Sigmoid colon (tissue), 7 donors: ENCODE results near the gene TNNT2. TPM values are rescaled to one million over a fixed set of nuclear protein-coding genes. Genes with fewer than 3 reads are reported as not detected.

ENCODE experiments used
- DNase-seq: peaks from one replicate; pipeline ENCODE4 v3.0.0-alpha.2; 2019
- H3K27ac ChIP-seq, 4 donors: fragments of 200-600 bp; sonication (generic); one replicate each; pipeline ENCODE4 v1.5.1; 2016 to 2019; ENCODE audit warnings: mild to moderate bottlenecking in 1 of 4
- H3K27me3 ChIP-seq, 3 donors: fragments of 200-600 bp; sonication (generic); one replicate each; pipeline ENCODE4 v1.5.1; 2019; ENCODE audit warnings: mild to moderate bottlenecking in 1 of 3
- H3K36me3 ChIP-seq, 4 donors: fragments of 200-600 bp; sonication (generic); one replicate each; pipeline ENCODE4 v1.5.1; 2016 to 2019
- H3K4me1 ChIP-seq, 4 donors: fragments of 200-600 bp; sonication (generic); one replicate each; pipeline ENCODE4 v1.5.1; 2017 to 2019
- H3K4me3 ChIP-seq, 4 donors: fragments of 200-600 bp; sonication (generic); one replicate each; pipeline ENCODE4 v1.5.1; 2017 to 2019; ENCODE audit warnings: mild to moderate bottlenecking in 2 of 4, moderate library complexity in 1 of 4
- H3K9me3 ChIP-seq, 4 donors: fragments of 200-600 bp in 3 of 4; sonication (generic) in 3 of 4; one replicate each; pipeline versions ENCODE4 v1.5.1 to v1.6.1; 2013 to 2019
- EP300 ChIP-seq, 4 donors: sonication (generic); formaldehyde crosslinking; IDR thresholded peaks; one replicate each; pipeline ENCODE4 v1.6.1; 2017; ENCODE audit warnings: antibody characterized with exemption in 4 of 4
- POLR2A ChIP-seq, 2 donors: fragments of 450-650 bp; IDR thresholded peaks; one replicate each; pipeline ENCODE4 v1.6.1; 2016; ENCODE audit warnings: antibody characterized with exemption in 2 of 2, mild to moderate bottlenecking in 2 of 2, moderate library complexity in 2 of 2
- POLR2AphosphoS5 ChIP-seq, 4 donors: sonication (generic); formaldehyde crosslinking; IDR thresholded peaks; one replicate each; pipeline ENCODE4 v1.6.1; 2017; ENCODE audit warnings: antibody characterized with exemption in 4 of 4
- WGBS, 2 donors: extraction: QIAGEN DNeasy Blood & Tissue Kit; methylation state at CpG; one replicate each; pipeline ENCODE4 v1.1.7; 2013; 5-methylcytosine and 5-hydroxymethylcytosine counted together
- intact Hi-C: fragments of 100-400 bp; cut with DNase I; formaldehyde crosslinking; loops from one replicate; pipeline ENCODE4 v1.15.1; 2023
- polyA plus RNA-seq, 3 donors: library from polyadenylated mRNA; stranded (reverse); fragments of 200-250 nt; gene quantifications; one replicate each; pipeline ENCODE4 v1.2.3, GENCODE V29; 2013
- total RNA-seq, 4 donors: library from RNA; depleted of rRNA; stranded (reverse); fragments of >200 nt; gene quantifications; one replicate each; pipeline ENCODE4 v1.1.0, GENCODE V29; 2016
- TF ChIP-seq, protein P1 (sequence below), 4 experiments: fragments of 450-650 bp in 3 of 4; fragments of 200-600 bp in 1 of 4; IDR thresholded peaks; one replicate each; pipeline ENCODE4 v1.5.1; 2016 to 2019; ENCODE audit warnings: antibody characterized with exemption in 4 of 4, mild to moderate bottlenecking in 3 of 4, moderate library complexity in 2 of 4
- donor health status: healthy with polysubstance abuse.
- donor health status: Bipolar disorder and iron deficiency.
- donor health status: healthy.

The TNNT2 gene
- total and polyA plus RNA-seq, 7 donors, result 0.81 to 34.9 (median 3.9) TPM; not detected in 3

DNA sequence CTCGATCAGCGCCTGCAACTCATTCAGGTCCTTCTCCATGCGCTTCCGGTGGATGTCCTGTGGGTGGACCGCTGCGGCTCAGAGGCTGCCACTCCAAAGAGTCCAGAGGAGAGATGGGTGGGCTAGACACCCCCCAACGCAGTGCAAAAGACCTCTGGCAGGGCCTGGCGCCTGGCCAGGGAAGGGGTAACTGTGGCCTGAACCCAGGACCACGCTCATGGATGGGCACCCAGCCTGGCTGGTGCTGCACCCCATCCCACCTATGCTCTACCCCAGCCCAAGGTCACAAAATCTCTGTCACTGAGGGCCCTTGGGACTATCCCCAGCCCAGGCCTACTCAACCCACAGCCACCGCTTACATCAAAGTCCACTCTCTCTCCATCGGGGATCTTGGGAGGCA lies 12.2 kb downstream of the TNNT2 start:
- WGBS, 2 donors, result 85 to 90% methylated on average over 11 of the region's 11 CpGs
- no peaks in the 10 kb centered on the region for H3K27me3 ChIP-seq
- no peaks in the 10 kb centered on the region for H3K9me3 ChIP-seq
- H3K36me3 ChIP-seq, result no peaks in the 10 kb centered on the region
- TF ChIP-seq, protein P1, sequence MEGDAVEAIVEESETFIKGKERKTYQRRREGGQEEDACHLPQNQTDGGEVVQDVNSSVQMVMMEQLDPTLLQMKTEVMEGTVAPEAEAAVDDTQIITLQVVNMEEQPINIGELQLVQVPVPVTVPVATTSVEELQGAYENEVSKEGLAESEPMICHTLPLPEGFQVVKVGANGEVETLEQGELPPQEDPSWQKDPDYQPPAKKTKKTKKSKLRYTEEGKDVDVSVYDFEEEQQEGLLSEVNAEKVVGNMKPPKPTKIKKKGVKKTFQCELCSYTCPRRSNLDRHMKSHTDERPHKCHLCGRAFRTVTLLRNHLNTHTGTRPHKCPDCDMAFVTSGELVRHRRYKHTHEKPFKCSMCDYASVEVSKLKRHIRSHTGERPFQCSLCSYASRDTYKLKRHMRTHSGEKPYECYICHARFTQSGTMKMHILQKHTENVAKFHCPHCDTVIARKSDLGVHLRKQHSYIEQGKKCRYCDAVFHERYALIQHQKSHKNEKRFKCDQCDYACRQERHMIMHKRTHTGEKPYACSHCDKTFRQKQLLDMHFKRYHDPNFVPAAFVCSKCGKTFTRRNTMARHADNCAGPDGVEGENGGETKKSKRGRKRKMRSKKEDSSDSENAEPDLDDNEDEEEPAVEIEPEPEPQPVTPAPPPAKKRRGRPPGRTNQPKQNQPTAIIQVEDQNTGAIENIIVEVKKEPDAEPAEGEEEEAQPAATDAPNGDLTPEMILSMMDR (IDR thresholded peaks at IDR 0.05), result no peak
- TF ChIP-seq POLR2A (IDR thresholded peaks at IDR 0.05), result no peak
- TF ChIP-seq POLR2AphosphoS5 (IDR thresholded peaks at IDR 0.05), result no peak
- TF ChIP-seq EP300 (IDR thresholded peaks at IDR 0.05), result no peak
- DNase-seq, result no peak
- no peak overlapping the region for H3K27ac ChIP-seq
- H3K4me3 ChIP-seq, result no peak overlapping the region
- intact Hi-C loops, result no loop called here
- no peaks in the 10 kb centered on the region for H3K4me1 ChIP-seq

DNA sequence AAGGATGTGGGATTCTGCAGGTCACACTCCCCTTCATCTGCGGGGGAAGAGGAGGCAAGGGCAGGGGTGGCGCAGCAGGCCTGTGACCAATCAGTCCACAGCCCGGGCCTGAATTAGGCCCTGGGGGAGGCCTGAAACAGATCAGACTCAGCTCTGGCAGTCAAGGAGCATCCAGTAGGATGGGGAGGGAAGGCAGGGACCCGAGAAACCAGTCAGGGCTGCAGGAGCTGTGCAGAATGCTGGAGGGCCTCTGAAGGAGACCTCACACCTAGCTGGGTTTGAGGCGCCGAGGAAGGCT lies 12.7 kb downstream of the TNNT2 start:
- Histone ChIP-seq H3K36me3 (no peaks in the 10 kb centered on the region), H3K4me3 (no peak overlapping the region), H3K4me1 (no peaks in the 10 kb centered on the region), H3K27ac (no peak overlapping the region), H3K9me3 (no peaks in the 10 kb centered on the region), H3K27me3 (no peaks in the 10 kb centered on the region)
- TF ChIP-seq EP300 (IDR thresholded peaks at IDR 0.05) (no peak), POLR2A (IDR thresholded peaks at IDR 0.05) (no peak), POLR2AphosphoS5 (IDR thresholded peaks at IDR 0.05) (no peak)
- TF ChIP-seq, protein P1 (IDR thresholded peaks at IDR 0.05), result no peak
- WGBS, 2 donors, result 86 to 87% methylated on average over 6 of the region's 6 CpGs
- intact Hi-C loops, result no loop called here
- no peak for DNase-seq

DNA sequence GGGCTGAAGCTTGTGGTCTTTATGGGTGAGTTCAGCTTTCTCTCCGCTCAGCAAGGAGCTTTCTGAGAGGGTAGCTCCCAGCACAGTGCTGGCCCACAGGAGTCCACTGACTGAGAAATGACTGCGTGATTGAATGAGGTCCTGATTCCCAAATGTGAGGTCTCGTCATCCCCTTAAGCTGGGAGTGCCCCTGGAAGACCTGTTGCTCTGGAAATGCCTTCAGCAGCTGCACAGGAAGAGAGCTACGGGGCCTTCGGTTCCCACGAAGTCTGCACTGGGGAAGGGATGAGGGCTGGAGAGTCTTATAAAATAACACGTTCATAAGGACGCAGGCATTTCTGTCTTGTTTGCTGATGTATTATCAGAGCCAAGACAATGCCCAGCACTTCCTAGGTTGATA lies 14.0 kb downstream of the TNNT2 start:
- no peak for DNase-seq
- 69 to 77% methylated on average over 8 of the region's 8 CpGs for WGBS, 2 donors
- H3K9me3 ChIP-seq, result no peaks in the 10 kb centered on the region
- H3K36me3 ChIP-seq, result no peaks in the 10 kb centered on the region
- no peaks in the 10 kb centered on the region for H3K27me3 ChIP-seq
- H3K27ac ChIP-seq, result no peak overlapping the region
- no peaks in the 10 kb centered on the region for H3K4me1 ChIP-seq
- intact Hi-C loops, result no loop called here
- H3K4me3 ChIP-seq, result no peak overlapping the region
- TF ChIP-seq POLR2AphosphoS5 (IDR thresholded peaks at IDR 0.05), result no peak
- TF ChIP-seq POLR2A (IDR thresholded peaks at IDR 0.05), result no peak
- no peak for TF ChIP-seq EP300 (IDR thresholded peaks at IDR 0.05)
- TF ChIP-seq, protein P1 (IDR thresholded peaks at IDR 0.05), result no peak

DNA sequence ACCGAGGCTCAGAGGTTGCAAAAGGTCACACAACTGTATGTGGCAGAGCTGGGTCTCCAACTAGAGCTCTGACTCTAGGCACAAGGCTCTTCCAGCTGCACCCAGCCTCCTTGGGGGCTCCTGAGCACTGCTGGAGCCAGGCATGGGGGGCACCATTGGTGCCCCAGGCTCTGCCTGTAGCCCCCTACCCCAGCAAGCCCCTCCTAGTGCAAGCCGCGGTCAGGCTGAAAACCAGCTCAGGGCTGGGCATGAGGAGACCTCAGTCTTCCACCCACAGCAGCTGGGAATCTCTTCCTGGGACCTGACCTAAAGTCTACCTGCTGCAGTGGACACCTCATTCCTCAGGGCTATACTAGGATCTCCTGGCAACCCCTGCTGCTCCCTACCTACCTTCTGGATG lies 14.6 kb downstream of the TNNT2 start:
- no peaks in the 10 kb centered on the region for H3K27me3 ChIP-seq
- DNase-seq, result no peak
- H3K36me3 ChIP-seq, result no peaks in the 10 kb centered on the region
- H3K4me1 ChIP-seq, result no peaks in the 10 kb centered on the region
- no peak overlapping the region for H3K27ac ChIP-seq
- H3K9me3 ChIP-seq, result no peaks in the 10 kb centered on the region
- no peak overlapping the region for H3K4me3 ChIP-seq
- TF ChIP-seq POLR2AphosphoS5 (IDR thresholded peaks at IDR 0.05) (no peak), POLR2A (IDR thresholded peaks at IDR 0.05) (no peak), EP300 (IDR thresholded peaks at IDR 0.05) (no peak)
- TF ChIP-seq, protein P1 (IDR thresholded peaks at IDR 0.05), result no peak
- intact Hi-C loops, result no loop called here
- 90 to 93% methylated on average over 3 of the region's 3 CpGs for WGBS, 2 donors
